IPS-20b (cell line): ENCODE results near the gene STAT4.

ENCODE experiments used
- H3K27ac ChIP-seq: one replicate; pipeline ENCODE4 v1.5.1; 2013; ENCODE audit warnings: low read length
- H3K27me3 ChIP-seq: 2 replicates; pipeline ENCODE4 v1.6.1; 2013; ENCODE audit warnings: mild to moderate bottlenecking, low read length, inconsistent platforms; ENCODE audit not compliant: insufficient read depth
- H3K36me3 ChIP-seq: 2 replicates; pipeline ENCODE4 v1.6.1; 2013; ENCODE audit warnings: low read depth, mild to moderate bottlenecking, inconsistent platforms, low read length, moderate library complexity; ENCODE audit not compliant: insufficient read depth
- H3K4me1 ChIP-seq: 2 replicates; pipeline ENCODE4 v1.6.1; 2013; ENCODE audit warnings: mild to moderate bottlenecking, control low read depth, inconsistent platforms, low read length, moderate library complexity; ENCODE audit not compliant: insufficient read depth
- H3K4me3 ChIP-seq: 2 replicates; pipeline ENCODE4 v1.5.1; 2013; ENCODE audit warnings: mild to moderate bottlenecking, low read length, inconsistent platforms
- H3K9ac ChIP-seq: 2 replicates; pipeline ENCODE4 v1.6.1; 2013; ENCODE audit warnings: low read depth, mild to moderate bottlenecking, inconsistent platforms, low read length, moderate library complexity
- H3K9me3 ChIP-seq: 2 replicates; pipeline ENCODE4 v1.6.1; 2013; ENCODE audit warnings: mild to moderate bottlenecking, low read depth, low read length, inconsistent platforms; ENCODE audit not compliant: insufficient read depth

Gene STAT4

GRCh38 chr2:190979906-190980629 is 170.7 kb downstream of the STAT4 start:
- Histone ChIP-seq H3K36me3 (peaks cover 98% of the 10 kb centered on the region), H3K4me1 (no peaks in the 10 kb centered on the region), H3K9me3 (no peaks in the 10 kb centered on the region), H3K9ac (no peak overlapping the region), H3K27ac (no peak overlapping the region), H3K4me3 (no peak overlapping the region), H3K27me3 (no peaks in the 10 kb centered on the region)
